Heart right ventricle (tissue), 16 donors: ENCODE measurements around the gene TMEM107. TPM values are rescaled to one million over a fixed set of nuclear protein-coding genes. Genes with fewer than 3 reads are reported as not detected.

ENCODE experiments used
- ATAC-seq, 8 donors: fragments of 200-7000 bp; cut with Tn5 transposase; one replicate each; pipeline ENCODE4 v1.9.1; 2020; ENCODE audit warnings: mild to moderate bottlenecking in 8 of 8, moderate library complexity in 8 of 8, moderate number of reproducible peaks in 1 of 8
- DNase-seq, 2 donors: peaks; one replicate each; pipeline ENCODE4 v3.0.0-alpha.2; 2020
- H3K27ac ChIP-seq, 10 donors: fragments of 200-600 bp; sonication (generic) in 2 of 10; one replicate each; pipeline versions ENCODE4 v1.5.0 to v1.8.0; 2020 to 2022; ENCODE audit warnings: mild to moderate bottlenecking in 3 of 10
- H3K27me3 ChIP-seq, 7 donors: fragments of 200-600 bp; one replicate each; pipeline ENCODE4 v1.8.0; 2021 to 2022; ENCODE audit warnings: mild to moderate bottlenecking in 2 of 7
- H3K36me3 ChIP-seq, 9 donors: fragments of 200-600 bp; sonication (generic) in 1 of 9; one replicate each; pipeline versions ENCODE4 v1.5.0 to v1.8.0; 2020 to 2022; ENCODE audit warnings: mild to moderate bottlenecking in 2 of 9
- H3K4me1 ChIP-seq, 9 donors: fragments of 200-600 bp; sonication (generic) in 1 of 9; one replicate each; pipeline versions ENCODE4 v1.5.0 to v1.8.0; 2020 to 2022; ENCODE audit warnings: mild to moderate bottlenecking in 4 of 9
- H3K4me3 ChIP-seq, 10 donors: fragments of 200-600 bp; sonication (generic) in 2 of 10; one replicate each; pipeline versions ENCODE4 v1.5.0 to v1.8.0; 2020 to 2022; ENCODE audit warnings: mild to moderate bottlenecking in 7 of 10, moderate library complexity in 2 of 10
- H3K9me3 ChIP-seq, 11 donors: fragments of 200-600 bp in 10 of 11; sonication (generic) in 2 of 11; one replicate each; pipeline versions ENCODE4 v1.5.0 to v1.8.0; 2013 to 2022; ENCODE audit warnings: mild to moderate bottlenecking in 2 of 11, control low read depth in 1 of 11, moderate library complexity in 1 of 11
- CTCF ChIP-seq, 9 donors: fragments of 200-600 bp; sonication (generic) in 2 of 9; IDR thresholded peaks; one replicate each; pipeline versions ENCODE4 v1.5.0 to v1.8.0; 2021 to 2022; ENCODE audit warnings: antibody characterized with exemption in 9 of 9, mild to moderate bottlenecking in 5 of 9, moderate library complexity in 1 of 9
- WGBS, 2 donors: extraction: QIAGEN DNeasy Blood & Tissue Kit; methylation state at CpG; one replicate each; pipeline ENCODE4 v1.1.7; 2013; ENCODE audit warnings: inconsistent platforms in 1 of 2; 5-methylcytosine and 5-hydroxymethylcytosine counted together
- intact Hi-C, 10 donors: fragments of 100-400 bp; cut with DNase I; formaldehyde crosslinking; loops; one replicate each; pipeline versions ENCODE4 v1.11.1 to v1.14.2; 2022
- polyA plus RNA-seq, 2 donors: library from polyadenylated mRNA; stranded (reverse); fragments of 200-250 nt; gene quantifications; one replicate each; pipeline ENCODE4 v1.2.3, GENCODE V29; 2013
- total RNA-seq, 10 donors: library from RNA; stranded (reverse); fragmentation: NEBNext Ultra II Directional in 3 of 10; extraction: Animal tissue kit (Norgen Biotek cat#: 25700) in 3 of 10; gene quantifications; one replicate each; pipeline versions ENCODE4 v1.2.1 to v1.2.4, GENCODE V29; 2021 to 2023
- donor health status: Arrhythmogenic right ventricular cardiomyopathy.
- donor health status: ischemic (EF 13 %, LVEDD 7.1; RV severe dilation, severe dysfunction).
- donor health status: healthy with polysubstance abuse.
- donor health status: DM: no; HTN: yes; CAD: no.
- donor health status: DM: no; HTN: no; CAD: no.
- donor health status: ischemic (EF 25% LVEDD 6.9; RV normal size, moderate dysfunction).
- donor health status: ischemic (EF 25% LVEDD 5.7; RV mildly dilated, moderate dysfunction).
- donor health status: healthy.
- donor health status: DM: yes; HTN: yes; CAD: no.
- donor health status: Ischemic cardiomyopathy.
- donor health status: ischemic (EF 35%, LVEDD 5.7; RV mildly dilated, moderate dysfunction).
- donor health status: nonischemic (EF 11% LVEDD 7.7; RV severe dilation, severe dysfunction).
- donor health status: DM: yes; HTN: yes; CAD: no.
- donor health status: PGD.
- donor health status: ischemic (EF 29% LVEDD 5.4; RV normal size, mild dysfunction).
- donor health status: nonischemic (EF 23%, LVEDD 6.1; RV moderate dilation, normal function).

Gene TMEM107
- total and polyA plus RNA-seq, 12 donors: 4.5 to 15.2 (median 7.3) TPM

- peaks cover 3 to 28% (median 12%) of the 10 kb centered on the region in 9 donors for H3K4me1 ChIP-seq
- H3K27me3 ChIP-seq: no peaks in the 10 kb centered on the region
- ATAC-seq (peak; percentile 90 to 99 (median 98)), DNase-seq (peak; percentile 88 to 98)
- peak within 1 kb of the TSS; percentile 36 to 69 (median 59) for H3K4me3 ChIP-seq
- H3K27ac ChIP-seq: peak within 1 kb of the TSS in 9 of 10 donors; percentile 60 to 90 (median 76)
- peak in 1 of 9 donors; percentile 18 for TF ChIP-seq CTCF (IDR thresholded peaks at IDR 0.05)
- intact Hi-C loops: no loop called here
- no peaks in the 10 kb centered on the region for H3K9me3 ChIP-seq
- H3K36me3 ChIP-seq: peaks cover 0 to 17% (median 0%) of the 10 kb centered on the region in 9 donors
- 1 to 3% methylated on average over 45 to 46 of the region's 46 CpGs for WGBS, 2 donors
These were observed 34.0 kb upstream of the TMEM107 start, which contains the start of gene AURKB for GRCh38 chr17:8209907-8210760. Gene AURKB (minus strand): TSS chr17:8210575. CDS start chr17:8210224, 351 bp downstream.

DNA sequence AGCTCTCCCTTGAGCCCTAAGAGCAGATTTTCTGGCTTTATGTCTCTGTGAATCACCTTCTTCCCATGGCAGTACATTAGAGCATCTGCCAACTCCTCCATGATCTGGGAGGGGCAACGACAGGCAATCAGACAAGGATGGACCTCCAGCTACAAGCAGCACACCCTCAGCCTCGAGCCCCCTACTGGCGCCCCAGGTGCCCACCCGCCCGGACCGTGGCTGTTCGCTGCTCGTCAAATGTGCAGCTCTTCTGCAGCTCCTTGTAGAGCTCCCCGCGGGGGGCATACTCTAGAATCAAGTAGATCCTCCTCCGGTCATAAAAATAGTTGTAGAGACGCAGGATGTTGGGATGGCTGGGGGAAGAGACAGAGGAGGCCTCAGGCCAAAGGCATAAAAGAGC, 30.4 kb upstream of the TMEM107 start:
- whole genome bisulfite sequencing, 2 donors: 87 to 93% methylated on average over 12 of the region's 12 CpGs
- Histone ChIP-seq H3K27me3 (no peaks in the 10 kb centered on the region), H3K27ac (no peak overlapping the region), H3K36me3 (peaks cover 0 to 18% (median 0%) of the 10 kb centered on the region in 9 donors), H3K4me3 (no peak overlapping the region), H3K9me3 (no peaks in the 10 kb centered on the region), H3K4me1 (peaks cover 3 to 28% (median 12%) of the 10 kb centered on the region in 9 donors)
- ATAC-seq (no peak), DNase-seq (no peak)
- no peak for TF ChIP-seq CTCF (IDR thresholded peaks at IDR 0.05)
- intact Hi-C loops: loop anchor here in 1 of 10 donors (1.0 kb wide), 1 partner anchor 9 kb away; no protein-coding TSS in a partner anchor

DNA sequence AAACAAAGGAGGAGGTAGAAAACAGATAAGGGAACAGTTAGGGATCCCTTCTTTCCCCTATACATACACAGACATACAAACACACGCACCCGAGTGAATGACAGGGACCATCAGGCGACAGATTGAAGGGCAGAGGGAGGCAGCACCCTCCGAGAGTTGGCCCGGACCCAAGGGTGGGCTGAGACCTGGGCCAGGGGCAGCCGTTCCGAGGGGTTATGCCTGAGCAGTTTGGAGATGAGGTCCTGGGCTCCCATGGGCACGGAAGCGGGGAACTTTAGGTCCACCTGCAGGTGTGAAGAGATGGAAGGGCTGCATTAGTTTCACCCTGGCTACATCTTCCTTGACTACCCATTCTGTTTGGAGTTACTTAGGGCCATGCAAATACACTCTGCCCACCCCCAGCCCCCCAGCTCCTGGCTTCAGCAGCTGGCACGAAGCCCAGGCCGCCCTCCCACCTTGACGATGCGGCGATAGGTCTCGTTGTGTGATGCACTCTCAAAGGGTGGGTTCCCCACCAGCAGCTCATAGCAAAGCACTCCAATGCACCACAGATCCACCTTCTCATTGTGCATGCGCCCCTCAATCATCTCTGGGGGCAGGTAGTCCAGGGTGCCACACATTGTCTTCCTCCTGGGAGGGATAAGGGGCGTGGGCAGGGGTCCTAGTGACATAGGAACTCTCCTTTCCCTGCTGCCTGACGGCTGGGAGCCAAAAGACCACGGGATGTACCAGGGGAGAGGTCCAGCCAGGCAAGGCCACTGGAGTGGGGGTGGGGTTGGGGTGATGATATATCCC, 28.8 kb upstream of the TMEM107 start:
- 86 to 88% methylated on average over 19 of the region's 19 CpGs for WGBS, 2 donors
- H3K9me3 ChIP-seq: no peaks in the 10 kb centered on the region
- TF ChIP-seq CTCF (IDR thresholded peaks at IDR 0.05): no peak
- ATAC-seq (no peak), DNase-seq (no peak)
- H3K27ac ChIP-seq: no peak overlapping the region
- intact Hi-C loops: no loop called here
- H3K4me3 ChIP-seq: no peak overlapping the region
- peaks cover under 1 to 14% (median 3%) of the 10 kb centered on the region in 9 donors for H3K4me1 ChIP-seq
- H3K27me3 ChIP-seq: no peaks in the 10 kb centered on the region
- peaks cover 0 to 18% (median 0%) of the 10 kb centered on the region in 9 donors for H3K36me3 ChIP-seq
